Measurements from ENCODE around the gene DPYSL3.

The DPYSL3 gene

GRCh38 chr5:147451193-147451592, 58.7 kb downstream of the DPYSL3 start:
- Histone ChIP-seq H3K4me1 (ENCODE audit: insufficient read depth, low read length) (peaks cover 58% of the 10 kb centered on the region), H3K9me3 (ENCODE audit: insufficient read depth, low read depth, low read length) (no peaks in the 10 kb centered on the region), H3K4me3 (ENCODE audit: low read length) (peak overlapping the region; percentile 90), H3K9ac (ENCODE audit: low read depth, low read length) (peak overlapping the region; percentile 71), H3K36me3 (ENCODE audit: insufficient read depth, low read depth, low read length) (peaks cover 19% of the 10 kb centered on the region), H3K27me3 (ENCODE audit: insufficient read depth, low read length) (no peaks in the 10 kb centered on the region), H3K27ac (ENCODE audit: low read length) (no peak overlapping the region)

- Histone ChIP-seq H3K4me3 (ENCODE audit: low read length) (peak overlapping the region; percentile 90), H3K9ac (ENCODE audit: low read depth, low read length) (peak overlapping the region; percentile 31; the same call in 1 of the 2 replicates), H3K27me3 (ENCODE audit: insufficient read depth, low read length) (no peaks in the 10 kb centered on the region), H3K9me3 (ENCODE audit: insufficient read depth, low read depth, low read length) (no peaks in the 10 kb centered on the region), H3K27ac (ENCODE audit: low read length) (no peak overlapping the region), H3K36me3 (ENCODE audit: insufficient read depth, low read depth, low read length) (peaks cover 25% of the 10 kb centered on the region), H3K4me1 (ENCODE audit: insufficient read depth, low read length) (peaks cover 54% of the 10 kb centered on the region)
These were observed 59.3 kb downstream of the DPYSL3 start for GRCh38 chr5:147450606-147451005.

- Histone ChIP-seq H3K9me3 (ENCODE audit: insufficient read depth, low read depth, low read length) (no peaks in the 10 kb centered on the region), H3K4me1 (ENCODE audit: insufficient read depth, low read length) (peaks cover 42% of the 10 kb centered on the region), H3K27me3 (ENCODE audit: insufficient read depth, low read length) (no peaks in the 10 kb centered on the region), H3K27ac (ENCODE audit: low read length) (no peak overlapping the region), H3K4me3 (ENCODE audit: low read length) (peak overlapping the region; percentile 90), H3K9ac (ENCODE audit: low read depth, low read length) (peak overlapping the region; percentile 26; the same call in 1 of the 2 replicates), H3K36me3 (ENCODE audit: insufficient read depth, low read depth, low read length) (peaks cover 43% of the 10 kb centered on the region)
These were observed 61.1 kb downstream of the DPYSL3 start for GRCh38 chr5:147448766-147449165.

- H3K9me3 ChIP-seq (ENCODE audit: insufficient read depth, low read depth, low read length), result no peaks in the 10 kb centered on the region
- no peaks in the 10 kb centered on the region for H3K27me3 ChIP-seq (ENCODE audit: insufficient read depth, low read length)
- H3K4me1 ChIP-seq (ENCODE audit: insufficient read depth, low read length), result peaks cover 50% of the 10 kb centered on the region
- H3K4me3 ChIP-seq (ENCODE audit: low read length), result no peak overlapping the region
- H3K36me3 ChIP-seq (ENCODE audit: insufficient read depth, low read depth, low read length), result peaks cover 64% of the 10 kb centered on the region
- no peak overlapping the region for H3K9ac ChIP-seq (ENCODE audit: low read depth, low read length)
- no peak overlapping the region for H3K27ac ChIP-seq (ENCODE audit: low read length)
These were observed 63.3 kb downstream of the DPYSL3 start for GRCh38 chr5:147446523-147446922.

GRCh38 chr5:147445917-147446316, 64.0 kb downstream of the DPYSL3 start:
- no peak overlapping the region for H3K4me3 ChIP-seq (ENCODE audit: low read length)
- H3K27me3 ChIP-seq (ENCODE audit: insufficient read depth, low read length), result no peaks in the 10 kb centered on the region
- peaks cover 45% of the 10 kb centered on the region for H3K4me1 ChIP-seq (ENCODE audit: insufficient read depth, low read length)

GRCh38 chr5:147445090-147445489, 64.8 kb downstream of the DPYSL3 start:
- no peaks in the 10 kb centered on the region for H3K27me3 ChIP-seq (ENCODE audit: insufficient read depth, low read length)
- no peaks in the 10 kb centered on the region for H3K9me3 ChIP-seq (ENCODE audit: insufficient read depth, low read depth, low read length)
- peaks cover 37% of the 10 kb centered on the region for H3K4me1 ChIP-seq (ENCODE audit: insufficient read depth, low read length)
- no peak overlapping the region for H3K9ac ChIP-seq (ENCODE audit: low read depth, low read length)
- H3K27ac ChIP-seq (ENCODE audit: low read length), result no peak overlapping the region
- peaks cover 78% of the 10 kb centered on the region for H3K36me3 ChIP-seq (ENCODE audit: insufficient read depth, low read depth, low read length)
- no peak overlapping the region for H3K4me3 ChIP-seq (ENCODE audit: low read length)

More at GRCh38 chr5:147445917-147446316, 64.0 kb downstream of the DPYSL3 start:
- Histone ChIP-seq H3K9ac (ENCODE audit: low read depth, low read length) (no peak overlapping the region), H3K9me3 (ENCODE audit: insufficient read depth, low read depth, low read length) (no peaks in the 10 kb centered on the region), H3K36me3 (ENCODE audit: insufficient read depth, low read depth, low read length) (peaks cover 70% of the 10 kb centered on the region), H3K27ac (ENCODE audit: low read length) (no peak overlapping the region)

GRCh38 chr5:147442224-147442623, 67.6 kb downstream of the DPYSL3 start:
- Histone ChIP-seq H3K36me3 (ENCODE audit: insufficient read depth, low read depth, low read length) (peaks cover 95% of the 10 kb centered on the region), H3K9ac (ENCODE audit: low read depth, low read length) (no peak overlapping the region)

GRCh38 chr5:147441191-147441695, 68.6 kb downstream of the DPYSL3 start:
- peak overlapping the region; percentile 24 for H3K27ac ChIP-seq (ENCODE audit: low read length)
- H3K4me1 ChIP-seq (ENCODE audit: insufficient read depth, low read length), result peaks cover 39% of the 10 kb centered on the region; the same call in 1 of the 2 replicates
- H3K27me3 ChIP-seq (ENCODE audit: insufficient read depth, low read length), result no peaks in the 10 kb centered on the region

More at GRCh38 chr5:147442224-147442623, 67.6 kb downstream of the DPYSL3 start:
- Histone ChIP-seq H3K4me3 (ENCODE audit: low read length) (no peak overlapping the region), H3K27ac (ENCODE audit: low read length) (no peak overlapping the region), H3K27me3 (ENCODE audit: insufficient read depth, low read length) (no peaks in the 10 kb centered on the region), H3K9me3 (ENCODE audit: insufficient read depth, low read depth, low read length) (no peaks in the 10 kb centered on the region), H3K4me1 (ENCODE audit: insufficient read depth, low read length) (peaks cover 33% of the 10 kb centered on the region; the same call in 1 of the 2 replicates)

GRCh38 chr5:147439254-147439653, 70.6 kb downstream of the DPYSL3 start:
- Histone ChIP-seq H3K4me3 (ENCODE audit: low read length) (no peak overlapping the region), H3K27me3 (ENCODE audit: insufficient read depth, low read length) (no peaks in the 10 kb centered on the region), H3K27ac (ENCODE audit: low read length) (no peak overlapping the region), H3K9ac (ENCODE audit: low read depth, low read length) (no peak overlapping the region), H3K9me3 (ENCODE audit: insufficient read depth, low read depth, low read length) (no peaks in the 10 kb centered on the region), H3K4me1 (ENCODE audit: insufficient read depth, low read length) (peaks cover 54% of the 10 kb centered on the region; the same call in 1 of the 2 replicates), H3K36me3 (ENCODE audit: insufficient read depth, low read depth, low read length) (peaks cover 79% of the 10 kb centered on the region)

More at GRCh38 chr5:147441191-147441695, 68.6 kb downstream of the DPYSL3 start:
- Histone ChIP-seq H3K9me3 (ENCODE audit: insufficient read depth, low read depth, low read length) (no peaks in the 10 kb centered on the region), H3K4me3 (ENCODE audit: low read length) (no peak overlapping the region), H3K36me3 (ENCODE audit: insufficient read depth, low read depth, low read length) (peaks cover 87% of the 10 kb centered on the region), H3K9ac (ENCODE audit: low read depth, low read length) (no peak overlapping the region)

- no peak overlapping the region for H3K4me3 ChIP-seq (ENCODE audit: low read length)
- H3K9ac ChIP-seq (ENCODE audit: low read depth, low read length), result no peak overlapping the region
- no peak overlapping the region for H3K27ac ChIP-seq (ENCODE audit: low read length)
- peaks cover 76% of the 10 kb centered on the region for H3K36me3 ChIP-seq (ENCODE audit: insufficient read depth, low read depth, low read length)
- no peaks in the 10 kb centered on the region for H3K9me3 ChIP-seq (ENCODE audit: insufficient read depth, low read depth, low read length)
- H3K27me3 ChIP-seq (ENCODE audit: insufficient read depth, low read length), result no peaks in the 10 kb centered on the region
- H3K4me1 ChIP-seq (ENCODE audit: insufficient read depth, low read length), result peaks cover 58% of the 10 kb centered on the region; the same call in 1 of the 2 replicates
These were observed 72.7 kb downstream of the DPYSL3 start for GRCh38 chr5:147437161-147437596.

- Histone ChIP-seq H3K27ac (ENCODE audit: low read length) (no peak overlapping the region), H3K4me3 (ENCODE audit: low read length) (no peak overlapping the region), H3K36me3 (ENCODE audit: insufficient read depth, low read depth, low read length) (peaks cover 72% of the 10 kb centered on the region), H3K9me3 (ENCODE audit: insufficient read depth, low read depth, low read length) (no peaks in the 10 kb centered on the region), H3K9ac (ENCODE audit: low read depth, low read length) (no peak overlapping the region), H3K27me3 (ENCODE audit: insufficient read depth, low read length) (no peaks in the 10 kb centered on the region), H3K4me1 (ENCODE audit: insufficient read depth, low read length) (peaks cover 58% of the 10 kb centered on the region)
These were observed 73.3 kb downstream of the DPYSL3 start for GRCh38 chr5:147436596-147436995.

GRCh38 chr5:147434049-147434448, 75.8 kb downstream of the DPYSL3 start:
- Histone ChIP-seq H3K27ac (ENCODE audit: low read length) (no peak overlapping the region), H3K27me3 (ENCODE audit: insufficient read depth, low read length) (no peaks in the 10 kb centered on the region), H3K4me1 (ENCODE audit: insufficient read depth, low read length) (peaks cover 54% of the 10 kb centered on the region), H3K9me3 (ENCODE audit: insufficient read depth, low read depth, low read length) (no peaks in the 10 kb centered on the region), H3K9ac (ENCODE audit: low read depth, low read length) (no peak overlapping the region), H3K36me3 (ENCODE audit: insufficient read depth, low read depth, low read length) (peaks cover 57% of the 10 kb centered on the region), H3K4me3 (ENCODE audit: low read length) (no peak overlapping the region)
